WTC11 (cell line): ENCODE data around the gene KRT27. TPM values are rescaled to one million over a fixed set of nuclear protein-coding genes. Genes with fewer than 3 reads are reported as not detected.

Experiments used
- ATAC-seq: fragments of 200-7000 bp; cut with Tn5 transposase; 2 replicates; pipeline ENCODE4 v1.10.0; 2021; ENCODE audit warnings: mild to moderate bottlenecking, moderate library complexity
- CTCF ChIA-PET: fragments of 300-600 bp; sonication (Branson Sonifier 250); formaldehyde crosslinking; loops from one replicate; lab custom pipeline; 2021; ENCODE audit warnings: antibody characterized with exemption; lab: Charles Lee
- POLR2A ChIA-PET: fragments of 350-600 bp; sonication (Branson Sonifier 250); formaldehyde crosslinking; loops from one replicate; lab custom pipeline; 2021; ENCODE audit warnings: antibody characterized with exemption; lab: Charles Lee
- DNase-seq: peaks from one replicate; pipeline ENCODE4 v3.0.0; 2021; ENCODE audit warnings: low spot score
- H3K27ac Mint-ChIP-seq: 2 replicates; pipeline ENCODE4 v1.8.0; 2021; ENCODE audit warnings: mixed read lengths
- H3K27me3 Mint-ChIP-seq: 2 replicates; pipeline ENCODE4 v1.8.0; 2021; ENCODE audit warnings: low read depth, mild to moderate bottlenecking, moderate library complexity, mixed read lengths
- H3K36me3 Mint-ChIP-seq: 2 replicates; pipeline ENCODE4 v1.8.0; 2021; ENCODE audit warnings: mixed read lengths
- H3K4me1 Mint-ChIP-seq: 2 replicates; pipeline ENCODE4 v1.8.0; 2022; ENCODE audit warnings: mixed read lengths
- H3K4me3 Mint-ChIP-seq: 2 replicates; pipeline ENCODE4 v1.8.0; 2021; ENCODE audit warnings: mild to moderate bottlenecking, moderate library complexity, mixed read lengths
- H3K9me3 Mint-ChIP-seq: 2 replicates; pipeline ENCODE4 v1.8.0; 2021; ENCODE audit warnings: mixed read lengths
- AR ChIP-seq: fragments of 250-450 bp; sonication (Bioruptor Pico); IDR thresholded peaks from 2 replicates; pipeline ENCODE4 v1.9.0; 2021; ENCODE audit warnings: mild to moderate bottlenecking
- E2F5 ChIP-seq: sonication (generic); formaldehyde crosslinking; IDR thresholded peaks from 2 replicates; pipeline ENCODE4 v1.8.1; 2022; ENCODE audit warnings: mild to moderate bottlenecking, moderate library complexity, missing genetic modification reagents
- ESRRA ChIP-seq: sonication (generic); formaldehyde crosslinking; IDR thresholded peaks from 2 replicates; pipeline ENCODE4 v1.8.1; 2022; ENCODE audit warnings: mild to moderate bottlenecking, missing genetic modification reagents, borderline replicate concordance
- FOXP1 ChIP-seq: sonication (generic); formaldehyde crosslinking; IDR thresholded peaks from 2 replicates; pipeline ENCODE4 v1.8.0; 2022; ENCODE audit warnings: missing genetic modification reagents, mild to moderate bottlenecking, moderate library complexity, borderline replicate concordance
- GABPB1 ChIP-seq: sonication (generic); formaldehyde crosslinking; IDR thresholded peaks from 2 replicates; pipeline ENCODE4 v1.8.1; 2023; ENCODE audit warnings: mild to moderate bottlenecking, missing genetic modification reagents
- IRF1 ChIP-seq: sonication (generic); formaldehyde crosslinking; IDR thresholded peaks from 2 replicates; pipeline ENCODE4 v1.8.0; 2023; ENCODE audit warnings: missing genetic modification reagents
- IRF2 ChIP-seq: sonication (generic); formaldehyde crosslinking; IDR thresholded peaks from 2 replicates; pipeline ENCODE4 v1.8.0; 2022; ENCODE audit warnings: low read depth, missing genetic modification reagents, borderline replicate concordance
- MAX ChIP-seq: sonication (generic); formaldehyde crosslinking; IDR thresholded peaks from 2 replicates; pipeline ENCODE4 v1.8.0; 2022; ENCODE audit warnings: mild to moderate bottlenecking, missing genetic modification reagents
- MXD4 ChIP-seq: fragments of 250-450 bp; sonication (Bioruptor Pico); IDR thresholded peaks from 2 replicates; pipeline ENCODE4 v1.8.0; 2021; ENCODE audit warnings: mild to moderate bottlenecking, moderate library complexity, borderline replicate concordance
- NFATC4 ChIP-seq: fragments of 250-450 bp; sonication (Bioruptor Pico); IDR thresholded peaks from 2 replicates; pipeline ENCODE4 v1.9.0; 2021; ENCODE audit warnings: mild to moderate bottlenecking
- PRDM15 ChIP-seq: sonication (generic); formaldehyde crosslinking; IDR thresholded peaks from 2 replicates; pipeline ENCODE4 v1.8.0; 2022; ENCODE audit warnings: missing genetic modification reagents
- PREB ChIP-seq: sonication (generic); formaldehyde crosslinking; IDR thresholded peaks from 2 replicates; pipeline ENCODE4 v1.8.1; 2022; ENCODE audit warnings: mild to moderate bottlenecking, missing genetic modification reagents, moderate library complexity, borderline replicate concordance
- SOX15 ChIP-seq: fragments of 250-450 bp; sonication (Bioruptor Pico); IDR thresholded peaks from 2 replicates; pipeline ENCODE4 v1.9.0; 2021; ENCODE audit warnings: mild to moderate bottlenecking
- USF1 ChIP-seq: sonication (generic); formaldehyde crosslinking; IDR thresholded peaks from 2 replicates; pipeline ENCODE4 v1.8.0; 2022; ENCODE audit warnings: mild to moderate bottlenecking, missing genetic modification reagents
- ZBTB43 ChIP-seq: sonication (generic); formaldehyde crosslinking; IDR thresholded peaks from 2 replicates; pipeline ENCODE4 v1.8.1; 2023; ENCODE audit warnings: mild to moderate bottlenecking, missing genetic modification reagents
- ZNF138 ChIP-seq: sonication (generic); formaldehyde crosslinking; conservative IDR thresholded peaks from 2 replicates; pipeline ENCODE4 v1.8.1; 2022; ENCODE audit warnings: mild to moderate bottlenecking, moderate library complexity, missing genetic modification reagents
- ZNF425 ChIP-seq: fragments of 250-450 bp; sonication (Bioruptor Pico); conservative IDR thresholded peaks from 2 replicates; pipeline ENCODE4 v1.9.0; 2021; ENCODE audit warnings: mild to moderate bottlenecking
- ZNF512 ChIP-seq: sonication (generic); formaldehyde crosslinking; IDR thresholded peaks from 2 replicates; pipeline ENCODE4 v1.8.1; 2022; ENCODE audit warnings: missing genetic modification reagents, borderline replicate concordance
- ZNF671 ChIP-seq: fragments of 250-450 bp; sonication (Bioruptor Pico); IDR thresholded peaks from 2 replicates; pipeline ENCODE4 v1.8.0; 2021; ENCODE audit warnings: mild to moderate bottlenecking
- ZSCAN18 ChIP-seq: fragments of 250-450 bp; sonication (Bioruptor Pico); IDR thresholded peaks from 2 replicates; pipeline ENCODE4 v2.1.2; 2022; ENCODE audit warnings: mild to moderate bottlenecking, moderate library complexity
- total RNA-seq: library from RNA; stranded (reverse); gene quantifications from 3 replicates; pipeline ENCODE4 v1.2.3, GENCODE V29; 2021

Gene KRT27
- total RNA-seq, 1 experiment from 2014 or later: not detected

- H3K27me3 Mint-ChIP-seq: peaks cover 9% of the 10 kb centered on the region
- ATAC-seq (peak; percentile 61), DNase-seq (peak; percentile 33)
- no peak overlapping the region for H3K27ac Mint-ChIP-seq
- POLR2A ChIA-PET: no interaction called here
- H3K4me1 Mint-ChIP-seq: no peaks in the 10 kb centered on the region
- H3K9me3 Mint-ChIP-seq: no peaks in the 10 kb centered on the region
- H3K36me3 Mint-ChIP-seq: no peaks in the 10 kb centered on the region
- CTCF ChIA-PET: interaction anchor here (0.5 to 1.7 kb wide), 5 partner anchors 104 to 866 kb away, joined by 3 to 14 read pairs (median 3); no protein-coding TSS in a partner anchor
- no peak overlapping the region for H3K4me3 Mint-ChIP-seq
- no peak for TF ChIP-seq ZNF425 (CRISPR knock-in tag)
- no peak for TF ChIP-seq ZBTB43 (CRISPR knock-in tag)
- no peak for TF ChIP-seq ZSCAN18 (CRISPR knock-in tag)
- TF ChIP-seq PREB (CRISPR knock-in tag): no peak
- no peak for TF ChIP-seq USF1
- no peak for TF ChIP-seq FOXP1
- no peak for TF ChIP-seq IRF2 (CRISPR knock-in tag)
- no peak for TF ChIP-seq ZNF512 (CRISPR knock-in tag)
- TF ChIP-seq IRF1 (CRISPR knock-in tag): no peak
- no peak for TF ChIP-seq ZNF671 (CRISPR knock-in tag)
- no peak for TF ChIP-seq NFATC4 (CRISPR knock-in tag)
- TF ChIP-seq AR: no peak
- no peak for TF ChIP-seq MXD4 (CRISPR knock-in tag)
- TF ChIP-seq E2F5 (CRISPR knock-in tag): no peak
- TF ChIP-seq ESRRA (CRISPR knock-in tag): no peak
- TF ChIP-seq GABPB1 (CRISPR knock-in tag): no peak
- TF ChIP-seq ZNF138 (CRISPR knock-in tag): no peak
- no peak for TF ChIP-seq MAX
- TF ChIP-seq PRDM15: no peak
- no peak for TF ChIP-seq SOX15 (CRISPR knock-in tag)
Observed at GRCh38 chr17:40796846-40797245, 14.5 kb upstream of the KRT27 start.
